ENCODE measurements around the gene UMOD. TPM values are rescaled to one million over a fixed set of nuclear protein-coding genes. Genes with fewer than 3 reads are reported as not detected.
"Not testable (repeated sequence)": the region's sequence is repeated elsewhere in the genome, so short reads cannot be mapped to it uniquely, and the experiment has no call there.

The UMOD gene
- total RNA-seq, 2 experiments from 2014 or later, result not detected

- Mint-ChIP-seq H3K36me3 (ENCODE audit: low read depth) (no peaks in the 10 kb centered on the region), H3K27me3 (ENCODE audit: low read depth) (peaks cover 17% of the 10 kb centered on the region)
- intact Hi-C loops (cut with micrococcal nuclease), result no loop called here
Observed at GRCh38 chr16:20318006-20318405, 34.5 kb downstream of the UMOD start.

DNA sequence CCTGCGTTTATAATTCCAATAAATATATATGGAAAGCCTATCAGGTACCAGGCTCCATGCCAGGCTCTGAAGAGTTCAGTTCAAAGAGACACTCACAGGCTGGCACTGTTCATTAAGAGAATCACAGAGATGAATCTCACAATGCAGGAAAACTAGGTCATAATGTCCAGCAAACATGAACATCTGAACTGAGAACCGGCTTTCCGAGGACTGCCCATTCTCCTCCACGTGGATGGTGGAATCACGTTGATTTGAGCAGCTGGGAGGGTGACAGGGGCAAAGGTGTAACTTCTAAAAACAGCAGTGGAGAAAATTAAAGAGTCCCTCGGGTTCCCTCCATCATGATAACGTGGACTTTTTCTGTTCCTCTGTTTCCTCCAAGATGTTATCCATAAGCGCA lies 35.4 kb downstream of the UMOD start:
- H3K27ac Mint-ChIP-seq, result no peak overlapping the region
- no peak overlapping the region for H3K4me3 Mint-ChIP-seq
- DNase-seq, result no peak
- no peaks in the 10 kb centered on the region for H3K4me1 Mint-ChIP-seq (ENCODE audit: low read depth)
- H3K36me3 Mint-ChIP-seq (ENCODE audit: low read depth), result no peaks in the 10 kb centered on the region
- H3K27me3 Mint-ChIP-seq (ENCODE audit: low read depth), result peaks cover 17% of the 10 kb centered on the region
- CTCF ChIA-PET, result no interaction called here
- intact Hi-C loops (cut with micrococcal nuclease), result no loop called here
- no peaks in the 10 kb centered on the region for H3K9me3 Mint-ChIP-seq

More at GRCh38 chr16:20318006-20318405, 34.5 kb downstream of the UMOD start:
- DNase-seq, result no peak
- H3K9me3 Mint-ChIP-seq, result no peaks in the 10 kb centered on the region
- H3K27ac Mint-ChIP-seq, result no peak overlapping the region
- no peak overlapping the region for H3K4me3 Mint-ChIP-seq
- no peaks in the 10 kb centered on the region for H3K4me1 Mint-ChIP-seq (ENCODE audit: low read depth)
- CTCF ChIA-PET, result no interaction called here

- Mint-ChIP-seq H3K27ac (no peak overlapping the region), H3K27me3 (ENCODE audit: low read depth) (peaks cover 19% of the 10 kb centered on the region), H3K4me1 (ENCODE audit: low read depth) (no peaks in the 10 kb centered on the region), H3K4me3 (no peak overlapping the region), H3K9me3 (no peaks in the 10 kb centered on the region), H3K36me3 (ENCODE audit: low read depth) (no peaks in the 10 kb centered on the region)
- intact Hi-C loops (cut with micrococcal nuclease), result no loop called here
- CTCF ChIA-PET, result interaction anchor here (1.3 kb wide), 1 partner anchor 410 kb away, joined by 3 read pairs; no protein-coding TSS in a partner anchor
- DNase-seq, result no peak
Observed at GRCh38 chr16:20316715-20317114, 35.8 kb downstream of the UMOD start.

DNA sequence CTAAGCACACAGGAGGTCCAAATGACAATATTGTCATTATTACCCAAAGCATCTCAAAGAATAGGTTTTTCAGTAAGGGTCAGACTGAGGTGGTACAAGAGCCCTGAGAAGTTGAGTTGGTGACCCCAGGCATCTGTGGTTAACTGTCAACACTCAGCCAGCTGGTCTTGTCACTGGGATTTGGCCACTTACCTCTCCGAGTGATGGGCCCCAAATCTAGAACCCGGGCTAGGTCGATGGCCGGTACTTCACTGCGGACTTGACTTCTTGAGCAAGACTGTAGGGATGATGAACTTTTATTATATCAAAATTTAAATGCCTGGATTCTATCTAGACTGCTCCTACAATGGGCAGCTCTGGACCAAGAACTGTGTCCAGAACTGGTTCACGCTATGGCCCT lies 36.8 kb downstream of the UMOD start:
- CTCF ChIA-PET, result interaction anchor here (1.3 kb wide), 1 partner anchor 409 kb away, joined by 3 read pairs; no protein-coding TSS in a partner anchor
- Mint-ChIP-seq H3K27ac (no peak overlapping the region), H3K36me3 (ENCODE audit: low read depth) (no peaks in the 10 kb centered on the region), H3K9me3 (no peaks in the 10 kb centered on the region), H3K27me3 (ENCODE audit: low read depth) (peaks cover 16% of the 10 kb centered on the region), H3K4me1 (ENCODE audit: low read depth) (no peaks in the 10 kb centered on the region), H3K4me3 (no peak overlapping the region)
- intact Hi-C loops (cut with micrococcal nuclease), result no loop called here
- no peak for DNase-seq

- peaks cover 14% of the 10 kb centered on the region for H3K27me3 Mint-ChIP-seq (ENCODE audit: low read depth)
- no peak overlapping the region for H3K4me3 Mint-ChIP-seq
- CTCF ChIA-PET, result no interaction called here
- H3K9me3 Mint-ChIP-seq, result no peaks in the 10 kb centered on the region
- intact Hi-C loops (cut with micrococcal nuclease), result no loop called here
- no peaks in the 10 kb centered on the region for H3K4me1 Mint-ChIP-seq (ENCODE audit: low read depth)
- H3K36me3 Mint-ChIP-seq (ENCODE audit: low read depth), result no peaks in the 10 kb centered on the region
- no peak overlapping the region for H3K27ac Mint-ChIP-seq
- DNase-seq, result no peak
Observed at GRCh38 chr16:20314575-20314974, 37.9 kb downstream of the UMOD start.

- H3K27ac Mint-ChIP-seq, result no peak overlapping the region
- no peaks in the 10 kb centered on the region for H3K9me3 Mint-ChIP-seq
Observed at GRCh38 chr16:20313741-20314140, 38.8 kb downstream of the UMOD start.

GRCh38 chr16:20312536-20313095 lies 39.9 kb downstream of the UMOD start:
- intact Hi-C loops (cut with micrococcal nuclease); H3K27ac Mint-ChIP-seq; H3K4me1 Mint-ChIP-seq (ENCODE audit: low read depth); DNase-seq; H3K36me3 Mint-ChIP-seq (ENCODE audit: low read depth); H3K4me3 Mint-ChIP-seq; H3K9me3 Mint-ChIP-seq: not testable (repeated sequence)
- CTCF ChIA-PET, result interaction anchor here (1.9 kb wide), 1 partner anchor 405 kb away, joined by 4 read pairs; no protein-coding TSS in a partner anchor
- H3K27me3 Mint-ChIP-seq (ENCODE audit: low read depth), result peaks cover 14% of the 10 kb centered on the region

More at GRCh38 chr16:20313741-20314140, 38.8 kb downstream of the UMOD start:
- H3K4me3 Mint-ChIP-seq, result no peak overlapping the region
- no peaks in the 10 kb centered on the region for H3K36me3 Mint-ChIP-seq (ENCODE audit: low read depth)
- H3K27me3 Mint-ChIP-seq (ENCODE audit: low read depth), result peaks cover 14% of the 10 kb centered on the region
- no peak for DNase-seq
- CTCF ChIA-PET, result interaction anchor here (1.9 kb wide), 1 partner anchor 406 kb away, joined by 4 read pairs; no protein-coding TSS in a partner anchor
- H3K4me1 Mint-ChIP-seq (ENCODE audit: low read depth), result no peaks in the 10 kb centered on the region
- intact Hi-C loops (cut with micrococcal nuclease), result no loop called here

GRCh38 chr16:20311548-20311947 lies 41.0 kb downstream of the UMOD start:
- intact Hi-C loops (cut with micrococcal nuclease), result no loop called here
- no peak for DNase-seq
- H3K4me1 Mint-ChIP-seq (ENCODE audit: low read depth), result no peaks in the 10 kb centered on the region
- no peak overlapping the region for H3K27ac Mint-ChIP-seq
- peaks cover 10% of the 10 kb centered on the region for H3K27me3 Mint-ChIP-seq (ENCODE audit: low read depth)
- H3K4me3 Mint-ChIP-seq, result no peak overlapping the region
- no peaks in the 10 kb centered on the region for H3K9me3 Mint-ChIP-seq
- H3K36me3 Mint-ChIP-seq (ENCODE audit: low read depth), result no peaks in the 10 kb centered on the region
- CTCF ChIA-PET, result interaction anchor here (1.9 kb wide), 1 partner anchor 404 kb away, joined by 4 read pairs; no protein-coding TSS in a partner anchor

DNA sequence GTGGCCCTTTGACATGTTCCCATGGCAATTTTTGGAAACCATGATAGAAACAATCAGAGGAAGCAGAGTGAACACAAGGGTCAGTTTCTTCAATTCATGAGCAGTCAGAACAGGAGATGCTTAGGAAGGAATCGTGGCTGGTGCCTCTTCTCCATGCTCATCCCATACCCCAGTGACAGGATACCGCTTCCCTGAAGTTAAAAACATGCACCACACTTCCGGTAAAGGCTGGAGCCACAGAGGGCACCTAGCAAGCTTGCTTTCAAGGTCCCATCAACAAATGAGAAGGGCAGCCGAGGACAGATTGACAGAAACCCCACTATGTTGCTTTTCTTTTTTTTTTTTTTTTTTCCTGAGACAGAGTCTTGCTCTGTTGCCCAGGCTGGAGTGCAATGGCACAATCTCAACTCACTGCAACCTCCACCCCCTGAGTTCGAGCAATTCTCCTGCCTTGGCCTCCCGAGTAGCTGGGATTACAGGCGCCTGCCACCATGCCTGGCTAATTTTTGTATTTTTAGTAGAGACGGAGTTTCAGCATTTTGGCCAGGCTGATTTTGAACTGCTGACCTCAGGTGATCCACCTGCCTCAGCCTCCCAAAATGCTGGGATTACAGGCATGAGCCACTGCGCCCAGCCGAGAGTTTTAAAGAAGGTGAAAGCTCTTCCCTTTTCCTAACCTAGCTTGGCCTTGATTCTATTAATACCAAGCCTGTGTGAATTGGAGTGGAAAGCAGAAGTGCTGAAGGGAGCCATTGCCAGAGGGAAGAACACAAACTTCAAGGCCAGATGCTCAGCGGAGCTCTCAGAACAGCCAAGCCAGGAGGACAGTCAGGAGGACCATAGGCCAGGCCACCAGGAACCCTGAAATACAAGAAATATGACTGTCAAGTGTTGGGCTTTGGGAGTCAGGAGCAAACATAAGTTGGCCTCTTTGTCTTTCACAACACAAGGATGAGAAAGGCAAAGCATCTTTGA lies 41.8 kb downstream of the UMOD start:
- Mint-ChIP-seq H3K4me1 (ENCODE audit: low read depth) (no peaks in the 10 kb centered on the region), H3K27ac (no peak overlapping the region), H3K36me3 (ENCODE audit: low read depth) (no peaks in the 10 kb centered on the region), H3K27me3 (ENCODE audit: low read depth) (peaks cover 10% of the 10 kb centered on the region), H3K9me3 (no peaks in the 10 kb centered on the region), H3K4me3 (no peak overlapping the region)
- intact Hi-C loops (cut with micrococcal nuclease), result no loop called here
- no peak for DNase-seq
- CTCF ChIA-PET, result interaction anchor here (2.8 kb wide), 1 partner anchor 403 kb away, joined by 9 read pairs; no protein-coding TSS in a partner anchor

GRCh38 chr16:20309786-20310185 lies 42.7 kb downstream of the UMOD start:
- CTCF ChIA-PET, result interaction anchor here (1.4 to 2.8 kb wide), 2 partner anchors 9 to 402 kb away, joined by 4 to 9 read pairs; no protein-coding TSS in a partner anchor
- intact Hi-C loops (cut with micrococcal nuclease), result no loop called here
- Mint-ChIP-seq H3K27ac (no peak overlapping the region), H3K27me3 (ENCODE audit: low read depth) (peaks cover 8% of the 10 kb centered on the region), H3K36me3 (ENCODE audit: low read depth) (no peaks in the 10 kb centered on the region), H3K9me3 (no peaks in the 10 kb centered on the region), H3K4me3 (no peak overlapping the region), H3K4me1 (ENCODE audit: low read depth) (no peaks in the 10 kb centered on the region)
- DNase-seq, result no peak

DNA sequence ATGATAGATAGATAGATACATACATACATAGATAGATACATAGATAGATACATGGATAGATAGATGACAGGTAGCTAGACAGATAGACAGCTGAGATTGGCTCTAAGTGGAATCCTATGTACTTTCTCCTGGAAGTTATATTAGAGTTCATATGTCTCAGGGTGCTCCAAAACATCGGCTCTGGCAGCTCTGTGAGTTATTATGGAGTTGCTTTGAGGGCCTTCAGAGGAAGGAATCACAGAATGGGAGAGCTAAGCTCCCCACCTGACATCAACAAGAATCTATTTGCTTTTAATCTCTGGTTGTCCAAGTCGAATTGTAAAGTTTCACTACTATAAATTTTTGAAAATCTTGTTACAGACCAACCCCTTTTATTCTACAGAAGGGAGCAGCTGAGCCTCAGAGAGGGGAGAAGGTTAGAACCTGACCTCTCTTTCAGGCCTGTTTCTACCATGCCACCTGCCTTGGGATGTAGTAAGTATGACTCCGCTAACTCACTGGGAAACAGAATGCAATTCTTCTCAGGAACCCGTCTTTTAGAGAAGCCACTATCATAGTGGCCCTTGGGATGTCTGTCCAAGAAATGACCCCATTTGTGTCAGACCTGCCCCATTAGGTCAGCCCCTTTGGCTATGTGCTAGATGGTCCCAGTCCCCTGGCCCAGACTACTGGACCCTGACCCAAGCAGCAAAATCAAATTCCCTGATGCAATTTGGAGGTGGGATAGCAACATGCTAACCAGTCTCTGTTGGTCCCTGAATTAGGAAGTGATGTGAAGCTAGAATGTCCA lies 43.5 kb downstream of the UMOD start:
- no peak overlapping the region for H3K4me3 Mint-ChIP-seq
- DNase-seq, result no peak
- H3K36me3 Mint-ChIP-seq (ENCODE audit: low read depth), result no peaks in the 10 kb centered on the region
- intact Hi-C loops (cut with micrococcal nuclease), result no loop called here
- H3K9me3 Mint-ChIP-seq, result no peaks in the 10 kb centered on the region
- no peaks in the 10 kb centered on the region for H3K4me1 Mint-ChIP-seq (ENCODE audit: low read depth)
- H3K27me3 Mint-ChIP-seq (ENCODE audit: low read depth), result peaks cover 8% of the 10 kb centered on the region
- CTCF ChIA-PET, result interaction anchor here (0.6 to 2.8 kb wide), 3 partner anchors 9 to 402 kb away, joined by 3 to 9 read pairs (median 4); no protein-coding TSS in a partner anchor
- no peak overlapping the region for H3K27ac Mint-ChIP-seq

DNA sequence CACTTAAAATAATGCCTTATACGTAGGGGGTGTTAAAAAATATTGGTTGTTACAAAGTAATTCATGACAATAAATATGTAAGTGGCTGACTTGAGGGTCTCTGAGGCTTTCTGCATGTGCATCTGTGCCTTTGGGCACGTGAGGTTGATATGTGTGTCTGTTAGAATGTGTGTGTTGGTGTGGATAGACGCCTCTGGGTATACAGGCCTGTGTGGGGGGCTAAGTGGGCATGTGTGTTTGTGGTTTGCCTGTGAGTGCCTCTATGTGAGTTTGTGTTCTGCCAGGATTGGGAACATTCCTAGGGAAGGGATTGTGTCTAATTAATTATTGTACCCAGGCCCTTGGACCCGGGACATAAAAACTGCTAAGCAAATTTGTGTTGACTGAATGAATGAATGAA lies 44.2 kb downstream of the UMOD start:
- no peaks in the 10 kb centered on the region for H3K9me3 Mint-ChIP-seq
- CTCF ChIA-PET, result interaction anchor here (2.8 kb wide), 1 partner anchor 401 kb away, joined by 9 read pairs; no protein-coding TSS in a partner anchor
- peaks cover 8% of the 10 kb centered on the region for H3K27me3 Mint-ChIP-seq (ENCODE audit: low read depth)
- H3K36me3 Mint-ChIP-seq (ENCODE audit: low read depth), result no peaks in the 10 kb centered on the region
- no peak overlapping the region for H3K27ac Mint-ChIP-seq
- no peak for DNase-seq
- no peak overlapping the region for H3K4me3 Mint-ChIP-seq
- intact Hi-C loops (cut with micrococcal nuclease), result no loop called here
- no peaks in the 10 kb centered on the region for H3K4me1 Mint-ChIP-seq (ENCODE audit: low read depth)
